K562 (cell line): ENCODE data around the gene GRHL3. TPM values are rescaled to one million over a fixed set of nuclear protein-coding genes. Genes with fewer than 3 reads are reported as not detected.

Experiments used
- ATAC-seq: fragments of 200-7000 bp; cut with Tn5 transposase; 3 replicates; pipeline ENCODE4 v1.9.1; 2020; ENCODE audit warnings: moderate library complexity
- BruUV-seq: library from RNA; stranded (reverse); fragments of 400-500 nt; replicated peaks from 2 replicates; lab custom pipeline; 2021; lab: Mats Ljungman, UMichigan
- CTCF ChIA-PET: fragments of 300-600 bp; formaldehyde crosslinking; extraction: SDS; loops from one replicate; lab custom pipeline; 2021; ENCODE audit warnings: low intra/inter-chr PET ratio; lab: Yijun Ruan, JAX
- POLR2A ChIA-PET: fragments of 300-600, 350-650 bp; sonication (Branson Sonifier 250); formaldehyde crosslinking; extraction: SDS; loops from one replicate; lab custom pipeline; 2021; ENCODE audit warnings: antibody characterized with exemption, inconsistent platforms; lab: Yijun Ruan, JAX
- DNase-seq, 4 experiments: peaks; one replicate each; pipeline versions ENCODE4 v3.0.0 to v3.0.0-alpha.2; 2011 to 2018; ENCODE audit warnings: low spot score in 3 of 4, mixed read lengths in 3 of 4; ENCODE audit errors: extremely low read depth in 1 of 4
- FAIRE-seq: peaks from 2 replicates; lab custom pipeline; 2011; peaks lifted over from hg19 to GRCh38; lab: Jason Lieb, UNC
- H2AFZ ChIP-seq: 2 replicates; pipeline ENCODE4 v1.6.0; 2011; ENCODE audit warnings: low read depth, low read length, control low read depth, inconsistent platforms
- H3K27ac ChIP-seq: fragments of 200-600 bp; 3 replicates; pipeline ENCODE4 v1.8.0; 2011; ENCODE audit warnings: low read depth, mild to moderate bottlenecking, control low read depth, inconsistent platforms, low read length, moderate library complexity, mixed read lengths; ENCODE audit errors: extremely low read depth
- H3K27me3 ChIP-seq, 2 experiments: fragments of 300-600 bp in 1 of 2; 2 replicates in 1 of 2; 3 replicates in 1 of 2; pipeline versions ENCODE4 v1.6.0 to v1.8.0; 2011; ENCODE audit warnings: inconsistent platforms in 2 of 2, low read length in 2 of 2, mild to moderate bottlenecking in 1 of 2, mixed read lengths in 1 of 2, moderate library complexity in 1 of 2; ENCODE audit not compliant: control insufficient read depth in 2 of 2, insufficient read depth in 2 of 2
- H3K36me3 ChIP-seq: fragments of 300-600 bp; 3 replicates; pipeline ENCODE4 v1.8.0; 2011; ENCODE audit warnings: mild to moderate bottlenecking, low read length, inconsistent platforms; ENCODE audit not compliant: control insufficient read depth, insufficient read depth
- H3K4me1 ChIP-seq, 2 experiments: fragments of 200-600 bp in 1 of 2; replicated peaks in 1 of 2; 2 replicates in 1 of 2; 3 replicates in 1 of 2; pipeline versions ENCODE4 v1.5.1 to v1.8.0; 2011; ENCODE audit warnings: inconsistent platforms in 2 of 2, low read length in 2 of 2, mild to moderate bottlenecking in 1 of 2, mixed read lengths in 1 of 2, moderate library complexity in 1 of 2; ENCODE audit not compliant: control insufficient read depth in 2 of 2, insufficient read depth in 2 of 2
- H3K4me2 ChIP-seq: 2 replicates; pipeline ENCODE4 v1.6.1; 2011; ENCODE audit warnings: low read length, control low read depth, inconsistent platforms, mixed read lengths; ENCODE audit not compliant: insufficient read depth
- H3K4me3 ChIP-seq: fragments of 200-600 bp; sonication (generic), shearing (Covaris generic); 2 replicates; pipeline ENCODE4 v1.5.1; 2016; ENCODE audit warnings: control low read depth, inconsistent platforms
- H3K79me2 ChIP-seq: fragments of 200-600 bp; 3 replicates; pipeline ENCODE4 v1.8.0; 2011; ENCODE audit warnings: low read length, inconsistent platforms; ENCODE audit not compliant: control insufficient read depth, insufficient read depth
- H3K9ac ChIP-seq, 2 experiments: 2 replicates each; pipeline versions ENCODE4 v1.6.0 to v1.6.1; 2011; ENCODE audit warnings: low read depth in 2 of 2, low read length in 2 of 2, control low read depth in 1 of 2, inconsistent platforms in 1 of 2, mild to moderate bottlenecking in 1 of 2, mixed read lengths in 1 of 2; ENCODE audit not compliant: insufficient read depth in 1 of 2
- H3K9me1 ChIP-seq: one replicate; pipeline ENCODE4 v1.6.0; 2011; ENCODE audit warnings: inconsistent platforms, mild to moderate bottlenecking, low read length, moderate library complexity; ENCODE audit not compliant: control insufficient read depth, insufficient read depth
- H3K9me3 ChIP-seq: replicated peaks from 2 replicates; pipeline ENCODE4 v1.5.1; 2011; ENCODE audit warnings: low read depth, low read length, inconsistent platforms; ENCODE audit not compliant: control insufficient read depth, insufficient read depth
- H4K20me1 ChIP-seq: replicated peaks from 2 replicates; pipeline ENCODE4 v1.6.1; 2011; ENCODE audit warnings: low read length, inconsistent platforms, mixed read lengths; ENCODE audit not compliant: control insufficient read depth, insufficient read depth
- ELK1 ChIP-seq: sonication (generic); formaldehyde crosslinking; IDR thresholded peaks from 2 replicates; pipeline ENCODE4 v1.8.1; 2022; ENCODE audit warnings: missing genetic modification reagents
- FIP1L1 ChIP-seq: fragments of 200-400 bp; formaldehyde crosslinking; IDR thresholded peaks from 2 replicates; pipeline ENCODE4 v1.6.1; 2018; ENCODE audit warnings: mild to moderate bottlenecking, low read depth, low read length; ENCODE audit not compliant: poor library complexity, severe bottlenecking
- FOSL1 ChIP-seq: fragments of 200-800 bp; sonication (Bioruptor generic); conservative IDR thresholded peaks from 2 replicates; pipeline ENCODE4 v1.6.1; 2016; ENCODE audit warnings: missing genetic modification characterization, missing compliant biosample characterization
- HDAC3 ChIP-seq: fragments of 450-650 bp; IDR thresholded peaks from 2 replicates; pipeline ENCODE4 v1.6.1; 2018; ENCODE audit warnings: borderline replicate concordance, mild to moderate bottlenecking, moderate library complexity; ENCODE audit not compliant: partially characterized antibody
- KHSRP ChIP-seq: fragments of 450-650 bp; IDR thresholded peaks from 2 replicates; pipeline ENCODE4 v1.6.1; 2017
- MYBL2 ChIP-seq, 2 experiments: fragments of 450-650 bp in 1 of 2; sonication (generic) in 1 of 2; formaldehyde crosslinking in 1 of 2; IDR thresholded peaks; 2 replicates each; pipeline versions ENCODE4 v1.6.1 to v1.8.1; 2017 to 2022; ENCODE audit warnings: borderline replicate concordance in 1 of 2, inconsistent platforms in 1 of 2, low read depth in 1 of 2, mild to moderate bottlenecking in 1 of 2, missing genetic modification reagents in 1 of 2, moderate library complexity in 1 of 2
- PURB ChIP-seq: sonication (generic); formaldehyde crosslinking; IDR thresholded peaks from 2 replicates; pipeline ENCODE4 v1.9.0; 2021; ENCODE audit warnings: low read depth, mild to moderate bottlenecking, missing genetic modification reagents
- SMARCB1 ChIP-seq: IDR thresholded peaks from 2 replicates; pipeline ENCODE4 v1.6.1; 2011; ENCODE audit warnings: improper control_type of control experiment, low read depth; ENCODE audit not compliant: insufficient read length
- STAT6 ChIP-seq: sonication (generic); formaldehyde crosslinking; IDR thresholded peaks from 2 replicates; pipeline ENCODE4 v1.8.1; 2023; ENCODE audit warnings: mild to moderate bottlenecking, missing genetic modification reagents
- THAP7 ChIP-seq: fragments of 250-450 bp; sonication (Bioruptor Pico); IDR thresholded peaks from 2 replicates; pipeline ENCODE4 v1.5.0; 2021
- THRB ChIP-seq: fragments of 450-650 bp; formaldehyde crosslinking; conservative IDR thresholded peaks from 2 replicates; pipeline ENCODE4 v1.4.0; 2022; ENCODE audit warnings: mild to moderate bottlenecking, missing genetic modification characterization
- ZBTB12 ChIP-seq: fragments of 250-450 bp; sonication (Bioruptor Pico); IDR thresholded peaks from 2 replicates; pipeline ENCODE4 v1.4.0; 2020
- ZNF133 ChIP-seq: fragments of 250-450 bp; sonication (Bioruptor Pico); IDR thresholded peaks from 2 replicates; pipeline ENCODE4 v1.4.0; 2020; ENCODE audit warnings: mild to moderate bottlenecking
- ZNF263 ChIP-seq: sonication (generic); formaldehyde crosslinking; IDR thresholded peaks from 2 replicates; pipeline ENCODE4 v1.8.0; 2022; ENCODE audit warnings: mild to moderate bottlenecking, missing genetic modification reagents, borderline replicate concordance
- WGBS: fragments of 100-300 bp; shearing (Covaris generic); methylation state at CpG from one replicate; pipeline ENCODE4 v1.1.6; 2016; ENCODE audit warnings: low coverage, mixed read lengths; ENCODE audit not compliant: insufficient coverage; ENCODE audit errors: missing lambda C conversion rate; 5-methylcytosine and 5-hydroxymethylcytosine counted together
- in situ Hi-C: fragments of 300-500 bp; cut with MboI; formaldehyde crosslinking; loops from 4 replicates; pipeline ENCODE4 v1.15.0; 2018; ENCODE audit warnings: inconsistent platforms, mixed read lengths
- intact Hi-C: fragments of 100-400 bp; cut with micrococcal nuclease; formaldehyde crosslinking; loops from 2 replicates; pipeline ENCODE4 v1.14.2; 2022
- polyA plus RNA-seq, 8 experiments: library from polyadenylated mRNA; depleted of rRNA in 4 of 8; stranded (reverse) in 5 of 8; unstranded in 3 of 8; fragments of >200 nt; fragmentation: Nextera tagmentation in 2 of 8; fragmentation: Illumina TruSeq in 1 of 8; extraction: Ambion mirVana in 2 of 8; extraction: Trizol in 1 of 8; gene quantifications; 2 replicates each; pipeline versions ENCODE4 v1.2.1 to v1.2.3, GENCODE V29; 2011 to 2014; ENCODE audit warnings: inconsistent platforms in 1 of 8, missing spikeins in 1 of 8
- total RNA-seq, 7 experiments: library from RNA; depleted of rRNA in 6 of 7; stranded (reverse); fragments of >200 nt in 6 of 7; fragmentation: Illumina TruSeq in 2 of 7; extraction: Trizol in 2 of 7; gene quantifications; 2 replicates each; pipeline versions ENCODE4 v1.2.1 to v1.2.3, GENCODE V29; 2011 to 2021; ENCODE audit warnings: low replicate concordance in 1 of 7

GRHL3 gene
- total and polyA plus RNA-seq, 9 of the 15 experiments (the other 6 are each of a cell fraction or from before 2014, with no cell fraction given): 0.01 to 0.04 TPM; not detected in 7

GRCh38 chr1:24317956-24318614 is 1.1 kb upstream of the GRHL3 start:
- Histone ChIP-seq H2AFZ (no peak overlapping the region), H3K27me3 (peaks cover 62% of the 10 kb centered on the region in 2 experiments), H3K9ac (no peak overlapping the region), H3K4me3 (no peak overlapping the region), H3K9me1 (no peaks in the 10 kb centered on the region)
- intact Hi-C loops: no loop called here
- WGBS: 6% methylated on average over 2 of the region's 2 CpGs
- BruUV-seq: no TSS peak
- no peak for ATAC-seq
- no peak for TF ChIP-seq FIP1L1
- TF ChIP-seq MYBL2 (IDR thresholded peaks at IDR 0.05; ENCODE audit: low read depth): no peak
- no peak for TF ChIP-seq MYBL2 (CRISPR knock-in tag; IDR thresholded peaks at IDR 0.05; ENCODE audit: borderline replicate concordance)
- no peak for TF ChIP-seq SMARCB1
- TF ChIP-seq PURB: no peak
- TF ChIP-seq THAP7 (CRISPR knock-in tag): no peak
- no peak for TF ChIP-seq STAT6 (CRISPR knock-in tag)
- TF ChIP-seq THRB (CRISPR knock-in tag): no peak
- no peak for TF ChIP-seq ZNF133
- no peak for TF ChIP-seq HDAC3
- no peak for TF ChIP-seq ELK1
- no peak for TF ChIP-seq FOSL1 (tag)
- TF ChIP-seq KHSRP: no peak
- TF ChIP-seq ZNF263: no peak
- no peak for TF ChIP-seq ZBTB12 (CRISPR knock-in tag)
- TF ChIP-seq, all 486 proteins: peak for 0
- Histone ChIP-seq H3K4me1 (peaks cover 5 to 15% of the 10 kb centered on the region in 2 experiments; a peak in 3 of 5 replicates), H3K27ac (no peak overlapping the region), H3K9me3 (no peaks in the 10 kb centered on the region), H3K4me2 (no peak overlapping the region), H4K20me1 (peaks cover 10% of the 10 kb centered on the region; the same call in 1 of the 2 replicates), H3K36me3 (no peaks in the 10 kb centered on the region), H3K79me2 (no peaks in the 10 kb centered on the region)
- in situ Hi-C loops: no loop called here
- ChIA-PET POLR2A (interaction anchor here (0.6 to 1.9 kb wide), 8 partner anchors 9 to 571 kb away, joined by 3 to 6 read pairs (median 3); no protein-coding TSS in a partner anchor), CTCF (no interaction called here)
- DNase-seq: no peak
- FAIRE-seq: no peak
